ENCODE results near the gene VTI1A. TPM values are rescaled to one million over a fixed set of nuclear protein-coding genes. Genes with fewer than 3 reads are reported as not detected.
A peak's percentile ranks its signal among the peaks of the same experiment; 100 is the strongest.

VTI1A gene
- total and polyA plus RNA-seq, 9 donors: 8.8 to 23.5 (median 13.4) TPM

DNA sequence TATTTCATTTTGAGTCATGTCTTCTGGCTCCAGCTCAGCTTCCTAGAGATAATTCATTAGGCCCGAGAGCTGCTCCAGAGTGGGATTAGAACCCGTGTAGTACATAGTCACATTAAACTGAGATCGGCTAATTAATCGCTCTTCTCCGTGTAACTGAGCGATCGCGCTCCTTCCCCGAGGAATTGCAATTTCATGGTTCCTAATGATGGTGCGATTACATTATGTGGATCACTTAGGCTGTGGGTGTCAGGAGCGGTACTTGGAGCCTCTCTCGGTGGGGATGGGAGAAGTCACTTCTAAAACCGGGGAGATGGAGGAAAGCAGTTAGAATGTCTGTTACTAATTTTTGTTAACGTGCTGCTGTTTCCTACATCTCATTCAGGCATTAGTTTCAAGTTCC is 380.1 kb downstream of the VTI1A start:
- Histone ChIP-seq H3K27me3 (ENCODE audit: control insufficient read depth, insufficient read depth, low read length) (no peaks in the 10 kb centered on the region), H3K4me3 (ENCODE audit: low read length) (no peak overlapping the region), H3K36me3 (ENCODE audit: control insufficient read depth, insufficient read depth, low read length) (peaks cover 3% of the 10 kb centered on the region), H3K27ac (ENCODE audit: low read length) (no peak overlapping the region), H3K4me1 (ENCODE audit: control insufficient read depth, insufficient read depth, low read length) (no peaks in the 10 kb centered on the region), H3K9me3 (replicated peaks; ENCODE audit: control insufficient read depth, low read depth, low read length) (no peaks in the 10 kb centered on the region)
- WGBS (ENCODE audit: insufficient coverage): 82% methylated on average over 10 of the region's 14 CpGs
- no peak for DNase-seq

DNA sequence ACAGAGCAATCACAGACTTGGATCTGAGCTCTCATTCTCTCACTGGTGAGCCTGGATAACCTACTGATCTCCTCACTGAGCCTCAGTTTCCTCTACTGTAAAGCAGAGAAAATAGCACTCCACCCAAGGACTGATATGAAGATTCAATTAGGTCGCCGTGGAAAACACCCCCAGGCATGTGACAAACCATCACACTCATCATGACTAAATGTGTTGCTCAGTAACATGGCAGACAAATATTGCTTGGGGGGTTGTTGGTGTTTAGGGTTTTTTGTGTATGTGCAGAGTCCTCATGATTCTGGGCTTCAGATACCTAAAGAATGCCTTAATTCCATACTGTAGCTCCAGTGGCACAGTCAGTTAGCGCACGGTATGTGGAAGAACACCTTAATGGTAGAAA is 380.9 kb downstream of the VTI1A start:
- Histone ChIP-seq H3K4me1 (ENCODE audit: control insufficient read depth, insufficient read depth, low read length) (no peaks in the 10 kb centered on the region), H3K27ac (ENCODE audit: low read length) (no peak overlapping the region), H3K9me3 (replicated peaks; ENCODE audit: control insufficient read depth, low read depth, low read length) (no peaks in the 10 kb centered on the region), H3K4me3 (ENCODE audit: low read length) (no peak overlapping the region), H3K27me3 (ENCODE audit: control insufficient read depth, insufficient read depth, low read length) (no peaks in the 10 kb centered on the region), H3K36me3 (ENCODE audit: control insufficient read depth, insufficient read depth, low read length) (peaks cover 6% of the 10 kb centered on the region)
- DNase-seq: no peak
- WGBS (ENCODE audit: insufficient coverage): no CpG with 5 or more reads among the region's 4 CpGs

DNA sequence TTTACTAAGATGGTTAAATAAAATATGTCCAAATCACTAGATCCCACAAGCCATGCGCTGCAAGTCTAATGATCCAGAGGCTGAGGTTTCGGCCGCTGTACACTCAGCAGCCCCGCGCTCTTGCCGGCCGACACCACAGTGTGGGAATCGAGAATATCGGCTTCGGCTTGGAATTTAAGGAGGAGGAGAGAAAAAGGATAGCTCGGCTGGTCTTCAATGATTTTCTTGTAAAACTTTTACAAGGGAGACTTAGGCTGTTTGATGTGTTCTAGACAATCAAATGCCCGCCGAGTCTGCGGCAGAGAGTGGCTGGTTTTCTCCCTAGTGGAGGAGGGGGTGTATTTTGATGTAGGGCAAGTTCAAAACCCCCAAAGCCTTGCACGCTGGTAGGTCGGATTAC is 384.8 kb downstream of the VTI1A start:
- H3K9me3 ChIP-seq (replicated peaks; ENCODE audit: control insufficient read depth, low read depth, low read length): no peaks in the 10 kb centered on the region
- no peak for DNase-seq
- peaks cover 24% of the 10 kb centered on the region for H3K4me1 ChIP-seq (ENCODE audit: control insufficient read depth, insufficient read depth, low read length)
- no peak overlapping the region for H3K27ac ChIP-seq (ENCODE audit: low read length)
- peaks cover 3% of the 10 kb centered on the region for H3K36me3 ChIP-seq (ENCODE audit: control insufficient read depth, insufficient read depth, low read length)
- no peak overlapping the region for H3K4me3 ChIP-seq (ENCODE audit: low read length)
- 60% methylated on average over 11 of the region's 16 CpGs for WGBS (ENCODE audit: insufficient coverage)
- no peaks in the 10 kb centered on the region for H3K27me3 ChIP-seq (ENCODE audit: control insufficient read depth, insufficient read depth, low read length)

DNA sequence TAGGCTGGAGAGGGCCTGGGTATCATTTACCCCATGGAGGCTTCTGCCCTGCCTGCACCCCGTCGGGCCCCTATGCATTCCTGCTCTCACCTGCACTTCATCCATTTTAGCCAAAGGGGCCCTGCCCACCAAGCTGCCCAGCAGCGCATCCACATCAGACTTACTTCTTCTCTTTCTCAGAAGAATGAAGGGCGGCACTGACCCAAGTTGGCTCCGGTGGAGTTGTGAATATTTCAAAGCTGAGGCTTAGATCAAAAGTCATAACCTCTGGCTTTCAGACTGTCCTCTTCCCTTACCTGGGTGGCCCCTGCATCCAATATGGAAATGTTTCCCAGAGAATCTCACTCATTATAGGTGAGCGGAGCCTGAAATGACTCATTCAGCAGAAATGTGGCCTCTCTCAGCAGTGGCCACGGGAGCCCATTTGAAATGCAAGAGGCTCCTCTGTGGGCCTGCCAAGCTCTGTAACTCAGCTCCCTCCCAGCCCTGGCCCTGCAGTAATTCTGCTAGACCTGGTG is 385.4 kb downstream of the VTI1A start:
- Histone ChIP-seq H3K9me3 (replicated peaks; ENCODE audit: control insufficient read depth, low read depth, low read length) (no peaks in the 10 kb centered on the region), H3K4me1 (ENCODE audit: control insufficient read depth, insufficient read depth, low read length) (peaks cover 25% of the 10 kb centered on the region), H3K36me3 (ENCODE audit: control insufficient read depth, insufficient read depth, low read length) (peaks cover 3% of the 10 kb centered on the region), H3K27me3 (ENCODE audit: control insufficient read depth, insufficient read depth, low read length) (no peaks in the 10 kb centered on the region), H3K27ac (ENCODE audit: low read length) (no peak overlapping the region), H3K4me3 (ENCODE audit: low read length) (no peak overlapping the region)
- 66% methylated on average over 3 of the region's 7 CpGs for WGBS (ENCODE audit: insufficient coverage)
- no peak for DNase-seq

DNA sequence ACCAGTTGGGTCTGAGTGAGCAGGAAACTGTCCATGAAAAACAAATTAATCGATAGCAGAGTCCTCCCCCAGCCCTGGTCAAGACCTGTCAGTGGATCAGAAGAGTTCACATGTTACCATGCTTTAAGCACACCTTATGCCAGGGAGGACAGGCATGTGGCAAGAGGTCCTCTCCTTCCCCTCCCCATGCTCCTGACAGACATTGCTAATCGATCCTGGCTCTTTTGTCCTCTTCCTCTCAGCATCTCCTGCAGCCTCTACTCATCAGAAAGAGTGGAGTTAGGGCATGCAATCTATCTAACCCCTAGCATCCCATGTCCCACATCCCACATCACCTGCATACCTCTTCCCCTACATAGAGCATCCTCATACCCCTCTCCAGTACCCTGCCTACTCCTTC is 385.9 kb downstream of the VTI1A start:
- WGBS (ENCODE audit: insufficient coverage): 100% methylated on average over 1 of the region's 2 CpGs
- Histone ChIP-seq H3K9me3 (replicated peaks; ENCODE audit: control insufficient read depth, low read depth, low read length) (no peaks in the 10 kb centered on the region), H3K27ac (ENCODE audit: low read length) (no peak overlapping the region), H3K36me3 (ENCODE audit: control insufficient read depth, insufficient read depth, low read length) (peaks cover 3% of the 10 kb centered on the region), H3K4me1 (ENCODE audit: control insufficient read depth, insufficient read depth, low read length) (peaks cover 27% of the 10 kb centered on the region), H3K27me3 (ENCODE audit: control insufficient read depth, insufficient read depth, low read length) (no peaks in the 10 kb centered on the region), H3K4me3 (ENCODE audit: low read length) (no peak overlapping the region)
- DNase-seq: no peak

DNA sequence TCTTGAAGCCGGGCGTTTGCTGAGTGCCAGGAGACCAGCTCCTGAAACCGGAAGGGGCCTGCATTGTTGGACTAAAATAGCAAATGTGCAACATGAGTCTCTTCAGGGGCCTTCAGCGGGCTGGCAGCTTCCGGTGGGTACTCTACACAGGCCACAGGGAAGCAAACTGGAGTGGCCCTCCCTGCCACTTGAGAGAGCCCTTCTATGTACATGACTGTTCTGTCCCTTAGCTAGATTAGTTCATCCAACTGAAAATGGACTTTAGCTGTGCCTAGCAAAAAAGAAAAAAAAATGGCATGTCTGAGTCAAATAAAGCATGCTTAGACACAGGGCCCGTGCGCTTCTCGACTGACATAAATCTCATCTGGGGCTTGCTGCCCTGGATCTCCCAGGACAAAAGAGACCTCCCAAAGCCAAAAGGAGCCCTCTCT is 387.8 kb downstream of the VTI1A start:
- peaks cover 3% of the 10 kb centered on the region for H3K36me3 ChIP-seq (ENCODE audit: control insufficient read depth, insufficient read depth, low read length)
- H3K9me3 ChIP-seq (replicated peaks; ENCODE audit: control insufficient read depth, low read depth, low read length): no peaks in the 10 kb centered on the region
- no peak overlapping the region for H3K4me3 ChIP-seq (ENCODE audit: low read length)
- 45% methylated on average over 8 of the region's 8 CpGs for WGBS (ENCODE audit: insufficient coverage)
- H3K4me1 ChIP-seq (ENCODE audit: control insufficient read depth, insufficient read depth, low read length): peaks cover 31% of the 10 kb centered on the region
- peak overlapping the region; percentile 69 for H3K27ac ChIP-seq (ENCODE audit: low read length)
- H3K27me3 ChIP-seq (ENCODE audit: control insufficient read depth, insufficient read depth, low read length): no peaks in the 10 kb centered on the region
- DNase-seq: peak; percentile 69

DNA sequence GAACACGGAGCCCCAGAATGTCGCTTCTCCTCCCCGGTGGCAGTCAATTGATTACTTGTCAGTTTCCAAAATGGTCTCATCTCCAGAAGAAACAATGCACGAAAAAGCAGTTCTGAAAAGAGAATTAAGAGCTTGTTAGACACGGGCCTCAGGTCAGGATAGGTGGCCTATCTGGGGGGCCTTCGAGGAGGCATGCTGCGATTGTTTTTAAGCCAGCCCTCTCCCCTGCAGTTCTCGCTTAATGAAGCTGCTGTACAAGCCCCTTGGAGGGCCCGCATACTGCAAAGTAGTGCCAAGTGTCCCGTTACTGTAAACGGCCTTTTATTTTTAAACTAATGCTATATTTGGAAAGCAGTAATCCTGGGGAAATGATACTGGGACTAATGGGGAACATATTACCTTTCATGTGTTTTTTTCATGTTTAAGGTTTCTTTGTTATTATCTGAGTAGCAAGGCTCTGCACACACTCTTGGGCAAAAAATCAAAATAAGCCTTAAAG is 388.3 kb downstream of the VTI1A start:
- Histone ChIP-seq H3K9me3 (replicated peaks; ENCODE audit: control insufficient read depth, low read depth, low read length) (peaks cover 3% of the 10 kb centered on the region), H3K36me3 (ENCODE audit: control insufficient read depth, insufficient read depth, low read length) (peaks cover 3% of the 10 kb centered on the region), H3K27ac (ENCODE audit: low read length) (peak overlapping the region; percentile 69), H3K4me1 (ENCODE audit: control insufficient read depth, insufficient read depth, low read length) (peaks cover 31% of the 10 kb centered on the region), H3K27me3 (ENCODE audit: control insufficient read depth, insufficient read depth, low read length) (no peaks in the 10 kb centered on the region), H3K4me3 (ENCODE audit: low read length) (no peak overlapping the region)
- WGBS (ENCODE audit: insufficient coverage): 14% methylated on average over 3 of the region's 11 CpGs
- DNase-seq: peak; percentile 52

DNA sequence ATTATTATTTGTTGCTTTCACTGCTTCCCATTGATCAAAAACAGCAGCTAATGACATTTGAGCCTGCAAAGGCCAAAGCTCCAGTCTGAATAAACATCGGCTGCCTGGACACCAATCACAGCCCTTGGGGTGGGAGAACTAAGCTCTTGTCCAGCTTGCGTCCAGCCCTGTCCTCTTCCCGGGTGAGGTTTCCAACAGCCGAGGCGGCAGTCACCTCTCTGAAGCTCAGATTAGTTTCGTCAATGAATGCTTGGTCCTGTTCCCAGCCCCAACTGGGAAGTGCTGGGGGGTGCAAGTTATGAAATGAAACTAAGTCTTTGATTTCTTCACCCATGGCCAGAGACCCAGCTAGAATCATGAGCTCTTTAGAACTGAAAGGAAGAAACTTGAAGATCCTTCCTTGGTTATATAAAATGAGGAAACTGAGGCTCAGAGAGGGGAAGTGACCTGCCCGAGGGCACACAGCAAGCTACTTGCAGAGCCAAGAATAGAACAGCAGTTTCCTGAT is 389.0 kb downstream of the VTI1A start:
- no peaks in the 10 kb centered on the region for H3K27me3 ChIP-seq (ENCODE audit: control insufficient read depth, insufficient read depth, low read length)
- H3K27ac ChIP-seq (ENCODE audit: low read length): peak overlapping the region; percentile 45
- H3K36me3 ChIP-seq (ENCODE audit: control insufficient read depth, insufficient read depth, low read length): peaks cover 3% of the 10 kb centered on the region
- DNase-seq: peak; percentile 71
- peaks cover 31% of the 10 kb centered on the region for H3K4me1 ChIP-seq (ENCODE audit: control insufficient read depth, insufficient read depth, low read length)
- 31% methylated on average over 2 of the region's 7 CpGs for WGBS (ENCODE audit: insufficient coverage)
- H3K9me3 ChIP-seq (replicated peaks; ENCODE audit: control insufficient read depth, low read depth, low read length): peaks cover 6% of the 10 kb centered on the region
- H3K4me3 ChIP-seq (ENCODE audit: low read length): no peak overlapping the region

DNA sequence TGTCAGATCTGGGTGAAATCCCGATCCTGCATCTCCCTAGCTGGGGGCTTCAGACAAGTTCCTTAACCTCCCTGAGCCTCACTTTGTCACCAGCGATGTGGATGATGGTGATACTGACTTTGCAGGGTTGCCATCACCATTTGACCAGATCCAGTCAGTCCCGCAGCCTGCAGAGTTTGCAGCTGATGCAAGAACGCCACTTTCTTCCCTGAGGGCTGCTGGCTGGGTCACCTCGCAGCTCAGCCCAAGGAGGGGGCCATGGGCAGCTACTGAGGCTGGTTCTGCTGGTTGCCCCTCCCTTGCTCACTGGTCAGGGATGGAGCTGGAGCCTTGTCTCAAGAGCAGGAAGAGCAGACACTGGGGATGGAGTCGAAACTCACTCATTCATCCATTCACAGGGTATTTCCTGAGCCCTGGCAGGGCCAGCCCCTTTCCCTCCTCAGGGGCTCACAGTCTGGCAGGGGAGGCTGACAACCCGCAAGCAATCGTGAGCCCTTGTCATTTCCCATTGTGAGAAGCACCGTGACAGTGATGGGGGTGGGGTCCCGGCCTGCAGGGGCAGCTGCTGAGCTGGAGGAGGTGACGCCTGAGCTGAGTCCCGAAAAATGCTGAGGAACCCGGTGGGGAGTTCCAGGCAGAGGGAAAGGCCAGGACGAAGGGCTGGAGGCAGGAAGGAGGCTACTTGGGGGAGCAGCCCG is 391.9 kb downstream of the VTI1A start:
- no peak for DNase-seq
- 50% methylated on average over 12 of the region's 15 CpGs for WGBS (ENCODE audit: insufficient coverage)
- no peak overlapping the region for H3K4me3 ChIP-seq (ENCODE audit: low read length)

DNA sequence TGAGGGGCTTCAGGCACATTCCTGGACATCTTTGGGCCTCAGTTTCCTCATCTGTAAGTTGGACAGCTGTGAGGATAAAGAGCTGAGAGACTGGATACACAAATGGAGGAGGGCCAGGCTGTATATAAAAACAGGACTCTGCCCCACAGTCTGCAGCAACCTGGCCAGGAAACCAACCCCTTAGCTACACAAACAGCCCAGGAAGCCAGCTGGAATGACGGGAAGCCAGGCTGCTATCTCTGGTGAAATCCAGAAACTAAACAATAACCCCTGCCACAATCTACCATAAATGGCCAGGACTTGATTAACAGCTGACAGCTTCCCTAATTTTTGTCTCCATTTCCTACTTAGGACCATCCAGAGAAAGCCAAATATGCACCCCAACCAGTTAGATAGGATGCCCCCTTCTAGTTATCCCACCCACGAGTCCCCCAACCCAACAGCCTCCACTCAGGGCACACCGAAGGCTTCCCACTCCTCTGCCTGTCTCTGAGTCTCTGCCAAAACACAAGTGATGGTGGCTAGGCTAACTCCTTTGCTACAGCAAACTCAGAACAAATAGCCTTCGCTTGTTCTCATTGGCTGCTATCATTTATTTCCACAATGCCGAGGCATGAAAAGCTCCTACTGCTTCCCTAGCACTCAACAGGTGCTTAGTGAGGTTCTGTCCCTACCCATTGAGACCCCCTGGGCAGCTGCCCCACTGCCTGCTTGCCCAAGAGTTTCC is 393.1 kb downstream of the VTI1A start:
- H3K27me3 ChIP-seq (ENCODE audit: control insufficient read depth, insufficient read depth, low read length): no peaks in the 10 kb centered on the region
- H3K4me3 ChIP-seq (ENCODE audit: low read length): no peak overlapping the region
- WGBS (ENCODE audit: insufficient coverage): 81% methylated on average over 4 of the region's 5 CpGs

More for the DNA sequence above, 391.9 kb downstream of the VTI1A start:
- H3K27ac ChIP-seq (ENCODE audit: low read length): no peak overlapping the region
- H3K4me1 ChIP-seq (ENCODE audit: control insufficient read depth, insufficient read depth, low read length): peaks cover 45% of the 10 kb centered on the region
- no peaks in the 10 kb centered on the region for H3K27me3 ChIP-seq (ENCODE audit: control insufficient read depth, insufficient read depth, low read length)
- peaks cover 6% of the 10 kb centered on the region for H3K9me3 ChIP-seq (replicated peaks; ENCODE audit: control insufficient read depth, low read depth, low read length)
- H3K36me3 ChIP-seq (ENCODE audit: control insufficient read depth, insufficient read depth, low read length): no peaks in the 10 kb centered on the region

More for the DNA sequence above, 393.1 kb downstream of the VTI1A start:
- Histone ChIP-seq H3K9me3 (replicated peaks; ENCODE audit: control insufficient read depth, low read depth, low read length) (peaks cover 6% of the 10 kb centered on the region), H3K36me3 (ENCODE audit: control insufficient read depth, insufficient read depth, low read length) (no peaks in the 10 kb centered on the region), H3K27ac (ENCODE audit: low read length) (no peak overlapping the region), H3K4me1 (ENCODE audit: control insufficient read depth, insufficient read depth, low read length) (peaks cover 34% of the 10 kb centered on the region)
- DNase-seq: no peak
